ENCODE results near the gene STXBP6. TPM values are rescaled to one million over a fixed set of nuclear protein-coding genes. Genes with fewer than 3 reads are reported as not detected.
A peak's percentile ranks its signal among the peaks of the same experiment; 100 is the strongest.

STXBP6 gene
- total RNA-seq, 4 donors from 2014 or later = 7.1 to 16.8 (median 8.9) TPM

DNA sequence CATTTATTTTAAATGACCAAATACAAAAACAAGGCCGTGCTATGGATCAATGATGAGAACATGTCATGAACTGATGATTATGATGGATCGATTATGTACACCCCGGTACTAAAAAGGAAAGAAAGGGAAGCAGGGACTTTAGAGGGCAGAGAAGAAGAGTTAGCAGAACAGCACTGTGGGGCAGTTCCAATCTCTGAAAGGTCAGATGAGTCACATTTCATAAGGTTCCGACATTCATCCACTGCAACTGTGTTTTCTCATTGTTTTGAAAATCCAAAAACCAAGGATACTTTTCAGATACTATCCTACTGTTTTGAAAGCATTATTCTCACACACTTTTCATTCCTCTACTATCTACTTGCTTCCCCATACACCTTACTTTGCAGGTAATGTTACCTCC lies 169.3 kb downstream of the STXBP6 start:
- H3K27ac ChIP-seq = peak overlapping the region in 1 of 4 donors; percentile 14
- no peak for DNase-seq

DNA sequence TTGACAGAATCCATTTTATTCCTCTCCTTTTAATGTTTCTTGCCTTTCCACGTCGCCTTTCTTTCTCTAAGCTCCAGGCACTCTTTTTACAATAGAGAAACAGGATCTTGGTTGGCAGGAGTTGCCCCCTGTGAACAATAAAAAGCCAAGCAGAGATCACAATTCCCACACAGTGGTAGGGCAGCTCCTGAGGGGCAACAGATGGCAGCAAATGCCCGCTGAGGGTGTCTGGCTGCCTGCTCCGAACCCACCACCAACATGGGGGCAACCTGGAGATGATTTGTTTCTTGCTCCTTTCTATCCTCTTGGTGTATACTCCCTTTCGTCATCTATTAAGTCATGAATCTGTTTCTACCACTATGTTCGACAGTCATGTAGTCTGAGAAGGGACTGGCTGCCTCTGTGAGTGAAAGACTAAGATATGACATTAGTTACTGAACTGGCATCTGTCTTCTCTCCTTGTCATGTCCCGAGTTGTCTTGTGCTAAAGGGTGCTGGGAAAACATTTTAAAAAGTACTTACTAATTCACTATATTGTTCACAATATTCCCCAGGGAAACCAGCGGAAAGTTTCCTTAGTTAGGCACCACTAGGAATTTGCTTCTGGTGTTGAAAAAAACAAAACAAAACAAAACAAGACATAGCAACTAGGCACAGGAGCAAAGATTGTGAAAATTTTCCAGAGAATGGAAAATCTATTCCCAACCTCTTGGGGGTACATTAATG lies 170.1 kb downstream of the STXBP6 start:
- Histone ChIP-seq H3K4me1 (peaks cover 4 to 26% (median 15%) of the 10 kb centered on the region in 4 donors), H3K36me3 (no peaks in the 10 kb centered on the region), H3K27me3 (no peaks in the 10 kb centered on the region), H3K4me3 (no peak overlapping the region), H3K27ac (no peak overlapping the region), H3K9me3 (no peaks in the 10 kb centered on the region)
- WGBS, 2 donors (ENCODE audit: low coverage in 1 of 2) = 82 to 92% methylated on average over 5 to 8 of the region's 8 CpGs
- intact Hi-C loops (cut with DNase I; ENCODE audit: low total_unique reads) = no loop called here
- TF ChIP-seq, protein P1, sequence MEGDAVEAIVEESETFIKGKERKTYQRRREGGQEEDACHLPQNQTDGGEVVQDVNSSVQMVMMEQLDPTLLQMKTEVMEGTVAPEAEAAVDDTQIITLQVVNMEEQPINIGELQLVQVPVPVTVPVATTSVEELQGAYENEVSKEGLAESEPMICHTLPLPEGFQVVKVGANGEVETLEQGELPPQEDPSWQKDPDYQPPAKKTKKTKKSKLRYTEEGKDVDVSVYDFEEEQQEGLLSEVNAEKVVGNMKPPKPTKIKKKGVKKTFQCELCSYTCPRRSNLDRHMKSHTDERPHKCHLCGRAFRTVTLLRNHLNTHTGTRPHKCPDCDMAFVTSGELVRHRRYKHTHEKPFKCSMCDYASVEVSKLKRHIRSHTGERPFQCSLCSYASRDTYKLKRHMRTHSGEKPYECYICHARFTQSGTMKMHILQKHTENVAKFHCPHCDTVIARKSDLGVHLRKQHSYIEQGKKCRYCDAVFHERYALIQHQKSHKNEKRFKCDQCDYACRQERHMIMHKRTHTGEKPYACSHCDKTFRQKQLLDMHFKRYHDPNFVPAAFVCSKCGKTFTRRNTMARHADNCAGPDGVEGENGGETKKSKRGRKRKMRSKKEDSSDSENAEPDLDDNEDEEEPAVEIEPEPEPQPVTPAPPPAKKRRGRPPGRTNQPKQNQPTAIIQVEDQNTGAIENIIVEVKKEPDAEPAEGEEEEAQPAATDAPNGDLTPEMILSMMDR (IDR thresholded peaks at IDR 0.05) = no peak
- TF ChIP-seq EP300 (IDR thresholded peaks at IDR 0.05; ENCODE audit: low read depth) (no peak), POLR2AphosphoS5 (IDR thresholded peaks at IDR 0.05) (no peak), POLR2A (IDR thresholded peaks at IDR 0.05) (no peak)
- in situ Hi-C loops (cut with MboI; ENCODE audit: low pct_ligation_motif_present in 1 of 4, low pct_unique_long_range_greater_than_20kb in 1 of 4, low sequenced_read_pairs in 3 of 4) = no loop called here
- no peak for DNase-seq

More for the DNA sequence above, 169.3 kb downstream of the STXBP6 start:
- no peak overlapping the region for H3K4me3 ChIP-seq
- intact Hi-C loops (cut with DNase I; ENCODE audit: low total_unique reads) = no loop called here
- no peaks in the 10 kb centered on the region for H3K27me3 ChIP-seq
- 77 to 82% methylated on average over 4 of the region's 4 CpGs for WGBS, 2 donors (ENCODE audit: low coverage in 1 of 2)
- in situ Hi-C loops (cut with MboI; ENCODE audit: low pct_ligation_motif_present in 1 of 4, low pct_unique_long_range_greater_than_20kb in 1 of 4, low sequenced_read_pairs in 3 of 4) = no loop called here
- H3K9me3 ChIP-seq = no peaks in the 10 kb centered on the region
- H3K4me1 ChIP-seq = peaks cover 4 to 18% (median 8%) of the 10 kb centered on the region in 4 donors
- TF ChIP-seq POLR2A (IDR thresholded peaks at IDR 0.05) = no peak
- no peak for TF ChIP-seq EP300 (IDR thresholded peaks at IDR 0.05; ENCODE audit: low read depth)
- TF ChIP-seq POLR2AphosphoS5 (IDR thresholded peaks at IDR 0.05) = no peak
- TF ChIP-seq, protein P1 (IDR thresholded peaks at IDR 0.05) = no peak
- H3K36me3 ChIP-seq = no peaks in the 10 kb centered on the region

DNA sequence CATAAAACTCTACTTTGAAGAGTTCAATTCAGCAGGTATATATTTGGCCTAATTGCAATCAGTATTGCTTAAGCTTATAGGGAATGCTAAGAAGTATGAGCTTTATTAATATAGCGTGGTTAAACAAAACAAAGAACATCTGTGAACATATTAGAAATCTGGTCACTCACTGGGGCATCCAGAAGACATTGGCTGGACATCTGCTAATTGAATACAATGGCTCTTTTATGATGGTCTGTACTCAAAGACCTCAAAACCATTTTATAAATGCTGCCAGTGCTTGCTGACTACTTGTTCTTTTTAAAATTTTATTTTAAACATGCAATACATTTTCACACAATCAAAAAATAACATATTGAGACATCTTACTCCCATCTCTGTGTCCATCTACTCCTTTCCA lies 173.0 kb downstream of the STXBP6 start:
- in situ Hi-C loops (cut with MboI; ENCODE audit: low pct_ligation_motif_present in 1 of 4, low pct_unique_long_range_greater_than_20kb in 1 of 4, low sequenced_read_pairs in 3 of 4) (no loop called here), intact Hi-C loops (cut with DNase I; ENCODE audit: low total_unique reads) (no loop called here)
- Histone ChIP-seq H3K4me1 (peaks cover 4 to 29% (median 19%) of the 10 kb centered on the region in 4 donors), H3K36me3 (no peaks in the 10 kb centered on the region), H3K9me3 (no peaks in the 10 kb centered on the region), H3K27me3 (no peaks in the 10 kb centered on the region), H3K4me3 (no peak overlapping the region), H3K27ac (peak overlapping the region in 2 of 4 donors; percentile 0 to 55)
- DNase-seq = no peak
- TF ChIP-seq POLR2A (IDR thresholded peaks at IDR 0.05) (no peak), EP300 (IDR thresholded peaks at IDR 0.05; ENCODE audit: low read depth) (no peak), POLR2AphosphoS5 (IDR thresholded peaks at IDR 0.05) (no peak)
- TF ChIP-seq, protein P1 (IDR thresholded peaks at IDR 0.05) = no peak
- WGBS, 2 donors (ENCODE audit: low coverage in 1 of 2) = 69 to 71% methylated on average over 1 of the region's 1 CpG

DNA sequence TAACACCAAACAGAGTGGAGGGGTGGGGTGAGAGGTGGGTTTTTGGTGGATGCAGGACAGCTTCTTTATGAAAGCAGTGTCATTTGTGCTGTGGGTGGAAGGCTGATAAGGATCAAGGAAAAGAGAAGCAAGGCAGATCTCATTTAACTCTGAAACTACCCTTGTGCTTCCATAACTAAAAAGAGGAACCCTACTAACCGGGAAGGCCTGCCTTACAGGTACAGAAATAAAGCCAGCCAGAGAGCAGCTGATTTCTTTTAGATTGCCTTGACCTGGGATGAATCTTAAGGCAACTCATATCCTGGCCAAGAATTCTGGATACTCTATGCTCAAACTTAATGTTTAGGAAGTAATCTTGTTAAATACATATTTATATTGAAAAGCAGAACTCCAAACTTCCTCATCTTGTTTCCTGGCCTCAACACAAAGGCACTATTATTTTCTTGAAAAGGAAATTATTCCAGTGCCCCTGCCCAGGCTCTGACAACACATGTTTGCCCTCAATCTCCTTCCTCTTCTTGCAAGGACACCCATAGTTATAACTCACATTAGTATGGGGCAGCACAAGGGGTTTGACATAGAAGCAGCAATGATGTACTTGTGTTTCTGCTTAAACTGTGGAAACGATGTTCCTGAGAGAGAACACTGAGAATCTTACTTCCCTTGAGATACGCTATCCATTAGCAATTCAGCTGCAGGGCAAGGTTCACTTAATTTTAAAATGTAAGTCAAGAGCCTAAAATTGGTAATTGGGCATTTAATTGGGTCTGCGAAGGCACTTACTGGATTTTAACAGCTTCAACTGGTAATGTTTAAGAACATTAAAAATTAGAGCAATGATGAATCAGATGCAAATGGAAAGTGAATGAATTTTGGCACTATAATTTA lies 173.7 kb downstream of the STXBP6 start:
- TF ChIP-seq, protein P1 (IDR thresholded peaks at IDR 0.05) = no peak
- TF ChIP-seq POLR2A (IDR thresholded peaks at IDR 0.05) (no peak), EP300 (IDR thresholded peaks at IDR 0.05; ENCODE audit: low read depth) (no peak), POLR2AphosphoS5 (IDR thresholded peaks at IDR 0.05) (no peak)
- Histone ChIP-seq H3K27ac (peak overlapping the region; percentile 6 to 55 (median 16)), H3K9me3 (no peaks in the 10 kb centered on the region), H3K4me1 (peaks cover 4 to 29% (median 19%) of the 10 kb centered on the region in 4 donors), H3K27me3 (no peaks in the 10 kb centered on the region), H3K4me3 (no peak overlapping the region), H3K36me3 (no peaks in the 10 kb centered on the region)
- no peak for DNase-seq
- 42 to 54% methylated on average over 3 to 4 of the region's 4 CpGs for WGBS, 2 donors (ENCODE audit: low coverage in 1 of 2)
- intact Hi-C loops (cut with DNase I; ENCODE audit: low total_unique reads) (no loop called here), in situ Hi-C loops (cut with MboI; ENCODE audit: low pct_ligation_motif_present in 1 of 4, low pct_unique_long_range_greater_than_20kb in 1 of 4, low sequenced_read_pairs in 3 of 4) (no loop called here)
